T-helper 2 cell (primary cell): Measurements from ENCODE around the gene KLHDC7B.

ENCODE experiments used
- DNase-seq, 5 experiments: peaks; one replicate each; pipeline versions ENCODE4 v3.0.0 to v3.0.0-alpha.2; 2012 to 2022

Gene KLHDC7B

DNA sequence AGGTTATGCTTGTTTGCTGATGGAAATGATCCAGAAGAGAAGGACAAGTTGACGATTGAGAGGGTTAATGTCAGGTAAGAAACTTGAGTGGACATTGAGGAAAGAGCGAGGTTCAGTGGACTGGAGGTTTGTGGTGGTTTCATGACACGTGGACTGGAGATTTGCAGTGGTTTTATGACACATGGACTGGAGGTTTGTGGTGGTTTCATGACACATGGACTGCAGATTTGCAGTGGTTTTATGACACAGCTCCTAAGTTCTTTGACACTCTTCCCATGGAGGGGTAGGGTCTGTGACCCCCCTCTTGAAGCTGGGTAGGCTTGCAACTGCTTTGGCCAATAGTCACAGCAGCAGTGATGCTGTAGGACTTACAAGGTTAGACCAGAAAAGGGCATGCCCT, 49.5 kb downstream of the KLHDC7B start:
- no peak for DNase-seq

DNA sequence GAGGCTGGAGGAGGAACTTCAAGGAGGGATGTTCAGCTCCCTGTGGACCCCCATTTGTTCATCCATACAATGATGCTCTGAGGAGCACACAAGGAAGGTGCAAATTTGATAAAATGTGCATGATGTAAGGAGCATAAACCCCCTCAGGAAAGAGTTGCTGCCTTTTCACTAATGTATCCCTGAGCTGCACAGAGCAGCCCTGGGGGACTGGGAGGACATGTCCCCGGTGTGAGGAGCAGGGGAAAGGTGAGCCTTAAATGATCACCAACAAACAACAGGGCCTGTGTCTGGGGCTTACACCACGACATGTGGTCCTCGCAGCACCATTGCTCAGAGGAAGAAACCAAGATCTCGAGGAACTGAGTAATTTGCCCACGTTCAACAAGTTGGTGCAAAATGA, 51.4 kb downstream of the KLHDC7B start:
- no peak for DNase-seq

DNA sequence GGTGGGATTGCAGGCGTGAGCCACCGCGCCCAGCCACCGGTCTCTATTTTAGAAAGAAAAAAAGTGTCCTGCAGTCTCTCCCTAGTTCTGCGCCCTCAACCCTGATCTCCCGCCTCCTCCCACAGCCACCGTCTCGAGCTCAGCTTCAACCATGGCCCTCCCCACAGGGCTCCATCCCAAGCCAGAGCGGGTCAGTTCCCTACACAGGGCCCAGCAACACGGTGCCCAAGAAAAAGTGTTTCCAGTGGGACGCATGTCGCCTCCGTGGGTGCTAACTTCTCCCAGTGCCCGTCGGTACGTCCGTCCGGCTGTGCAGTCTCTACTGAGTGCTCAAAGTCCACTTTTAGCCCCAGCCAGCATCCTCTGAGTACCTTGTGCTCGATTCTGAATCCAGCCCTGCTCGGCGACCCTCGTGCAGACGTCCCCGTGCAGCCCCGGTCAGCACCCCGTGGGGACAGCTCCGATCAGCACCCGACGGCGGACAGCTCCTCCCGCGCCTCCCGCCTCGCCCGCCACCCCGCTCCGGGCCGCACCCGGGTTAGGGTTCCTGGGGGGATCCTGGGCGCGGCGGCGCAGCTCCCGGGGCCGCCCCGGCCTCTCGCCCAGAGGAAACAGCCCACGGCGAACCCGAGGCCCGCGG, 54.2 kb downstream of the KLHDC7B start:
- DNase-seq: peak; percentile 30 to 53 (median 38)

DNA sequence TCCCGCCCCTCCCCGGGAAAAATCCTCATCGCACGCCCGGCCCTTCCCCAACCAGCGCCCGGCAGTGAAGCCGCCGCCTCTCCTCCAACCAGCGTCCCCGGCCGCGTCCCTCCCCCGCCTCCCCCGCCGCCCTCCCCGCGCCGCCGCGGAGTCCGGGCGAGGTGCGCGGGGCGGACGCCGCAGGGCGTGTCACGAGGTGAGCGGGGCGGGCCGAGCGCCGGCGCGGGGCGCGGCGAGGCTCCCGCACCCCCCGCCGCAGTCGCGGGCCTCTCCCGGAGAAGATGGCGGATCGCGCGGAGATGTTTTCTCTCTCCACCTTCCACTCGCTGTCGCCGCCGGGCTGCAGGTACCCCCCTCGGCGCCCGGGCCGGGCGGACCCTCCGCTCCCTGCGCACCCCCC, 54.8 kb downstream of the KLHDC7B start, which contains the start of gene MAPK8IP2:
TSS of gene MAPK8IP2 (plus strand) at position 256 of the 400 bp plus-strand sequence. CDS start at position 282, 26 bp downstream.
- no peak for DNase-seq
